GM18868 (cell line): ENCODE data around the gene ZNF771.
"Not testable (repeated sequence)": the region's sequence is repeated elsewhere in the genome, so short reads cannot be mapped to it uniquely, and the experiment has no call there.

Source experiments
- ATAC-seq: cut with Tn5 transposase; IDR thresholded peaks from one replicate; pipeline ENCODE4 v1.9.1; 2021; ENCODE audit warnings: mild to moderate bottlenecking, moderate library complexity; ENCODE audit not compliant: unreplicated experiment

The ZNF771 gene

GRCh38 chr16:30458561-30459394 is 51.4 kb downstream of the ZNF771 start:
- peak; percentile 85 for ATAC-seq

DNA sequence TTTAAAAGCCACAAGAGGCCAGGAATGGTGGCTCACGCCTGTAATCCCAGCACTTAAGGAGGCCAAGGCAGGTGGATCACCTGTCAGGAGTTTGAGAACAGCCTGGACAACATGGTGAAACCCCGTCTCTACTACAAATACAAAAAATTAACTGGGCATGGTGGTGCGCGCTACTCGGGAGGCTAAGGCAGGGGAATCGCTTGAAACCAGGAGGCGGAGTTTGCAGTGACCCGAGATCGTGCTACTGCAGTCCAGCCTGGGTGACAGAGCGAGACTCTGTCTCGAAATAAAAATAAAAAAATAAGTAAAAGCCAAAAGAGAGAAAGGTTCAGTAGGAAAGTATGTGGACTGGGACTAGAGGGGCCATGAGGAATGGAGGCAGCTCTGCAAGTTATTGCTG is 52.0 kb downstream of the ZNF771 start:
- ATAC-seq: no peak

GRCh38 chr16:30461426-30461825 is 54.0 kb downstream of the ZNF771 start:
- ATAC-seq: not testable (repeated sequence)

DNA sequence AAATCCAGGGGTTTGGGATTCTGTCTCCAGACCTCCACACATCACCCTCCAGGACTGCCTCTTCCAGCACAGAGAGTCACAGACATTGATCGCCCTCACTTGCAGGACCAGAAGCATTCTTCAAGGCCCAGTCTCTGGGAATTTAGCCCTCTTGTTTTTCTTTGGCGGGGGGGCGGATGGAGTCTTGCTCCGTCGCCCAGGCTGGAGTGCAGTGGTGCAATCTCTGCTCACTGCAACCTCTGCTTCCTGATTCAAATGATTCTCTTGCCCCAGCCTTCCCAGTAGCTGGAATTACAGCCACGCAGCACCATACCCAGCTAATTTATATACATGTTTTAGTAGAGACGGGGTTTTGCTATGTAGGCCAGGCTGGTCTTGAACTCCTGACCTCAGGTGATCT is 56.7 kb downstream of the ZNF771 start:
- ATAC-seq: no peak
